GM12878 (cell line): ENCODE data around the gene OPN4. TPM values are rescaled to one million over a fixed set of nuclear protein-coding genes. Genes with fewer than 3 reads are reported as not detected.

Experiments
- BACH1 ChIP-seq: fragments of 450-650 bp; IDR thresholded peaks from 2 replicates; pipeline ENCODE4 v1.6.1; 2017; ENCODE audit warnings: mild to moderate bottlenecking, borderline replicate concordance
- BHLHE40 ChIP-seq, 2 experiments: fragments of 450-650 bp in 1 of 2; IDR thresholded peaks; 2 replicates each; pipeline ENCODE4 v1.6.1; 2011 to 2017; ENCODE audit warnings: low read depth in 2 of 2, borderline replicate concordance in 1 of 2, improper control_type of control experiment in 1 of 2, low read length in 1 of 2, mild to moderate bottlenecking in 1 of 2
- HDGF ChIP-seq: fragments of 450-650 bp; IDR thresholded peaks from 2 replicates; pipeline ENCODE4 v1.6.1; 2016; ENCODE audit warnings: antibody characterized with exemption
- IKZF2 ChIP-seq, 2 experiments: fragments of 450-650 bp; IDR thresholded peaks; 2 replicates each; pipeline ENCODE4 v1.6.1; 2017; ENCODE audit warnings: mild to moderate bottlenecking in 2 of 2, moderate library complexity in 2 of 2
- NBN ChIP-seq: fragments of 450-650 bp; IDR thresholded peaks from 2 replicates; pipeline ENCODE4 v1.6.1; 2016
- NKRF ChIP-seq: fragments of 450-650 bp; conservative IDR thresholded peaks from 2 replicates; pipeline ENCODE4 v1.6.1; 2017; ENCODE audit warnings: mild to moderate bottlenecking, moderate library complexity
- PAX5 ChIP-seq: IDR thresholded peaks from 2 replicates; pipeline ENCODE4 v1.6.1; 2011; ENCODE audit warnings: low read depth, low read length, borderline replicate concordance
- RAD21 ChIP-seq: IDR thresholded peaks from 2 replicates; pipeline ENCODE4 v1.6.1; 2011; ENCODE audit warnings: mild to moderate bottlenecking, low read depth, low read length, moderate library complexity; ENCODE audit not compliant: insufficient read depth
- REST ChIP-seq: IDR thresholded peaks from 2 replicates; pipeline ENCODE4 v1.6.1; 2012; ENCODE audit warnings: mild to moderate bottlenecking, low read depth, low read length
- SMAD5 ChIP-seq: IDR thresholded peaks from 2 replicates; pipeline ENCODE4 v1.6.1; 2016; ENCODE audit warnings: antibody characterized with exemption, low read depth
- SMARCA5 ChIP-seq: fragments of 450-650 bp; IDR thresholded peaks from 2 replicates; pipeline ENCODE4 v1.6.1; 2017; ENCODE audit warnings: mild to moderate bottlenecking
- SRF ChIP-seq, 2 experiments: IDR thresholded peaks; 2 replicates each; pipeline ENCODE4 v1.6.1; 2011; ENCODE audit warnings: low read depth in 2 of 2, low read length in 2 of 2, mild to moderate bottlenecking in 1 of 2, moderate library complexity in 1 of 2
- USF2 ChIP-seq: IDR thresholded peaks from 2 replicates; pipeline ENCODE4 v1.6.1; 2011; ENCODE audit warnings: low read depth, low read length, improper control_type of control experiment, borderline replicate concordance
- YY1 ChIP-seq: IDR thresholded peaks from 2 replicates; pipeline ENCODE4 v1.6.1; 2011; ENCODE audit warnings: low read depth, mild to moderate bottlenecking, low read length
- ZBTB11 ChIP-seq: fragments of 450-650 bp; formaldehyde crosslinking; IDR thresholded peaks from 2 replicates; pipeline ENCODE4 v1.5.0; 2022; ENCODE audit warnings: mild to moderate bottlenecking, missing genetic modification characterization
- ZBTB4 ChIP-seq: fragments of 450-650 bp; formaldehyde crosslinking; IDR thresholded peaks from 2 replicates; pipeline ENCODE4 v1.4.0; 2022; ENCODE audit warnings: mild to moderate bottlenecking, moderate library complexity
- polyA plus RNA-seq, 11 experiments: library from polyadenylated mRNA; depleted of rRNA in 4 of 11; unstranded in 6 of 11; stranded (reverse) in 5 of 11; fragments of >200 nt; fragmentation: Nextera tagmentation in 4 of 11; fragmentation: Illumina TruSeq in 1 of 11; extraction: Ambion mirVana in 4 of 11; extraction: Trizol in 1 of 11; gene quantifications; 1 replicate in 1 of 11; 2 replicates in 10 of 11; pipeline versions ENCODE4 v1.2.1 to v1.2.3, GENCODE V29; 2011 to 2016; ENCODE audit warnings: inconsistent platforms in 2 of 11, missing spikeins in 2 of 11, low read depth in 1 of 11
- total RNA-seq, 4 experiments: library from RNA; depleted of rRNA in 3 of 4; stranded (reverse); fragments of >200 nt in 3 of 4; fragmentation: Illumina TruSeq in 1 of 4; extraction: Trizol in 1 of 4; gene quantifications; 2 replicates each; pipeline versions ENCODE4 v1.2.1 to v1.2.3, GENCODE V29; 2013 to 2021

Gene OPN4
- total and polyA plus RNA-seq, 10 of the 15 experiments (the other 5 are each of a cell fraction or from before 2014, with no cell fraction given), result not detected

GRCh38 chr10:86710987-86711512, 56.7 kb downstream of the OPN4 start (continued):
- peak; percentile 58 for TF ChIP-seq BACH1
- peak; percentile 17 to 24; a peak in 1 of 4 replicates for TF ChIP-seq SRF (IDR thresholded peaks at IDR 0.05; ENCODE audit: low read depth in 2 of 2, low read length in 2 of 2)
- TF ChIP-seq YY1, result peak; percentile 86
- no peak; a peak in 1 of 4 replicates for TF ChIP-seq IKZF2 (IDR thresholded peaks at IDR 0.05)
- TF ChIP-seq PAX5, result peak; percentile 66; the same call in 1 of the 2 replicates
- TF ChIP-seq NBN, result peak; percentile 77
- TF ChIP-seq NKRF, result peak; percentile 76; the same call in 1 of the 2 replicates
- TF ChIP-seq BHLHE40 (IDR thresholded peaks at IDR 0.05; ENCODE audit: borderline replicate concordance in 1 of 2, low read depth in 2 of 2, low read length in 1 of 2), result peak; percentile 31 to 57; a peak in 3 of 4 replicates
- peak; percentile 77 for TF ChIP-seq RAD21
- 0 out of 2 replicates have a peak, but pooled peaks have one; percentile 51 for TF ChIP-seq SMAD5
- peak; percentile 96 for TF ChIP-seq HDGF
- 0 out of 2 replicates have a peak, but pooled peaks have one; percentile 31 for TF ChIP-seq REST
- no peak for TF ChIP-seq ZBTB4 (CRISPR knock-in tag)
- no peak for TF ChIP-seq ZBTB11 (CRISPR knock-in tag)
- TF ChIP-seq SMARCA5, result peak; percentile 98
- no peak for TF ChIP-seq USF2
